NCI-H2029 treated with DMSO at 0.1 percent for 48 hours (cell line): ENCODE measurements around the gene PRCC.

Experiments
- DNase-seq: peaks from one replicate; lab custom pipeline; 2025; lab: John Stamatoyannopoulos, UW

The PRCC gene

GRCh38 chr1:156842618-156843300 lies 75.4 kb downstream of the PRCC start:
- DNase-seq: no peak

- DNase-seq: no peak
These were observed 76.8 kb downstream of the PRCC start for GRCh38 chr1:156844102-156844501.

GRCh38 chr1:156844638-156845037 lies 77.3 kb downstream of the PRCC start:
- no peak for DNase-seq

- no peak for DNase-seq
These were observed 78.0 kb downstream of the PRCC start for GRCh38 chr1:156845055-156845952.

- DNase-seq: no peak
These were observed 78.7 kb downstream of the PRCC start for GRCh38 chr1:156845953-156846545.

DNA sequence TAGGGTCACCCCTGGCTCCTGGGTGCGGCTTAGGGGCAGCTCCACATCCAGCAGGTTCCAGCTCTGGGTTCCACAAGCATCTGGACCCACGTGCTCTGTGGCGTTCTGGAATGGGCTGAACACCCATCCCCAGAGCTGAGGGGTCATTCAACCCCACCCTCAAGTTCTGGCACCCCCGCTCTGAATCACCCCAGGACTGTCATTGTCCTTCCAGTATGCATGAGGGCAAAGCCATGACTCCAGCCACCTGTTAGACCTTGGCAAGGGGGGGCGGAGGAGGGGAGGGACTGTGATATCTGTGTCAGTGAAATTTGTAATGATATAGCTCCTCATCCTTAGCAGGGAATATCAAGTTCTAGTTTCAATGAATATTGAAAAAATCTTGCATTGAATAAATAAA lies 79.3 kb downstream of the PRCC start:
- DNase-seq: no peak

DNA sequence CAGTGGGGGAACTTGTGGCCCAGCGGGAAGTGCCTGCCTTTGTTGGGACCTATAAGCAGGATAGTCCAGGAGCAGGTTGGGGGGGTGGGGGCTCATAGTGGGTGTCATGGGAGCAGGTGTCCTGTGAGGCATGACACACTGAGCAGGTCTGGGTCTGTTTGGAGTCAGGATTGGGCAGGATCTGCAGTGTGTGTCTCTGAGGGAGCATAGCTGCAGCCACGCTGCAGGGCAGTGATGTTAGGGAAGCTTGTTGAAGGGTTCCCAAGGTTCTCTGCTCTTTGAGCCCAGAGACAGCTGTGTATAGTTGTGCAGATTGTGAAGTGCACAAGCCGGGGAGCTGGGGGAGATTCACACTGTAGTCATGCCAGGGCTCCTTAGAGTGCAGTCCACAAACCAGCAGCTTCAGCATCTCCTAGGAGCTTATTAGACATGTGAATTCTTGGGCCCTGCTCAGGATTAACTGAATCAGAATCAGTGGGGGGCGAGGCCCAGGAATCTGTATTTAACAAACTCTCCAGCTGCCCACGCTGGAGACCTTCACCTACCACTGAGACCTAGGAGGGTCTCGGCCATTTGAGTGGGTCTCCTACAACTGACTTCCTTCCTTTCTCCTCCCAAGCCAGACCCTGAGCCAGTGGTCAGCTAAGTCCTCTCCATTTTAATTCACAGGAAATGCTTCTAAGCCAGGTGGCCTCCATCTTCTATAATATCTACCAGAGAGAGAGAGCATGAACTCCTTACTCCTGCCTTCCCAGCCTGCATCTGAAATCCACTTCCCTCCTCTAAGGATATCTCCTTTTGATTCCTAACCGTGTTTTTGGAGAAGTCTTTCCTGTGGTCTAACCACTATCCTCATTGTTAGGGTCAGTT lies 80.5 kb downstream of the PRCC start:
- no peak for DNase-seq

- DNase-seq: no peak
These were observed 81.3 kb downstream of the PRCC start for GRCh38 chr1:156848461-156849150.

GRCh38 chr1:156849151-156849496 lies 81.8 kb downstream of the PRCC start:
- DNase-seq: no peak
